Spleen (tissue), 11 donors: Measurements from ENCODE around the gene BPIFB1. TPM values are rescaled to one million over a fixed set of nuclear protein-coding genes. Genes with fewer than 3 reads are reported as not detected.

ENCODE experiments used
- DNase-seq: peaks from one replicate; pipeline ENCODE4 v3.0.0-alpha.2; 2020
- H3K27ac ChIP-seq, 8 donors: fragments of 200-600 bp; sonication (generic) in 7 of 8; 1 replicate in 4 of 8; 2 replicates in 4 of 8; pipeline versions ENCODE4 v1.5.0 to v1.8.0; 2016 to 2021; ENCODE audit warnings: inconsistent platforms in 4 of 8, mild to moderate bottlenecking in 4 of 8, moderate library complexity in 1 of 8
- H3K27me3 ChIP-seq, 7 donors: fragments of 200-600 bp; sonication (generic) in 6 of 7; replicated peaks in 1 of 7; 1 replicate in 4 of 7; 2 replicates in 3 of 7; pipeline versions ENCODE4 v1.5.0 to v1.8.0; 2016 to 2021; ENCODE audit warnings: inconsistent platforms in 3 of 7, mild to moderate bottlenecking in 1 of 7
- H3K36me3 ChIP-seq, 6 donors: fragments of 200-600 bp; sonication (generic) in 5 of 6; 1 replicate in 4 of 6; 2 replicates in 2 of 6; pipeline versions ENCODE4 v1.5.0 to v1.8.0; 2016 to 2021; ENCODE audit warnings: inconsistent platforms in 2 of 6
- H3K4me1 ChIP-seq, 6 donors: fragments of 200-600 bp; sonication (generic) in 5 of 6; 1 replicate in 3 of 6; 2 replicates in 3 of 6; pipeline versions ENCODE4 v1.5.0 to v1.8.0; 2016 to 2021; ENCODE audit warnings: inconsistent platforms in 3 of 6
- H3K4me3 ChIP-seq, 8 donors: fragments of 200-600 bp; sonication (generic) in 7 of 8; 1 replicate in 4 of 8; 2 replicates in 4 of 8; pipeline versions ENCODE4 v1.5.0 to v1.8.0; 2016 to 2021; ENCODE audit warnings: inconsistent platforms in 4 of 8, mild to moderate bottlenecking in 4 of 8, moderate library complexity in 2 of 8
- H3K9me3 ChIP-seq, 8 donors: fragments of 200-600 bp; sonication (generic) in 7 of 8; 1 replicate in 4 of 8; 2 replicates in 4 of 8; pipeline versions ENCODE4 v1.5.0 to v1.8.0; 2016 to 2021; ENCODE audit warnings: inconsistent platforms in 4 of 8
- CTCF ChIP-seq, 11 experiments: fragments of 200-600 bp in 7 of 11; fragments of 450-650 bp in 4 of 11; sonication (generic) in 4 of 11; IDR thresholded peaks in 8 of 11; conservative IDR thresholded peaks in 3 of 11; 1 replicate in 7 of 11; 2 replicates in 4 of 11; pipeline versions ENCODE4 v1.4.0 to v1.8.0; 2016 to 2021; ENCODE audit warnings: antibody characterized with exemption in 11 of 11, inconsistent platforms in 4 of 11, mild to moderate bottlenecking in 1 of 11
- POLR2A ChIP-seq, 3 donors: fragments of 450-650 bp; IDR thresholded peaks; one replicate each; pipeline ENCODE4 v1.5.1; 2017; ENCODE audit warnings: antibody characterized with exemption in 3 of 3, mild to moderate bottlenecking in 1 of 3
- POLR2AphosphoS5 ChIP-seq, 3 donors: sonication (generic); formaldehyde crosslinking; IDR thresholded peaks; one replicate each; pipeline ENCODE4 v1.5.1; 2017; ENCODE audit warnings: antibody characterized with exemption in 3 of 3
- WGBS, 5 donors: extraction: QIAGEN DNeasy Blood & Tissue Kit in 3 of 5; methylation state at CpG; one replicate each; pipeline versions ENCODE4 v1.1.5 to v1.1.7; 2013 to 2018; 5-methylcytosine and 5-hydroxymethylcytosine counted together
- intact Hi-C: fragments of 100-400 bp; cut with DNase I; formaldehyde crosslinking; loops from one replicate; pipeline ENCODE4 v1.15.0; 2023; ENCODE audit warnings: low total_unique reads
- polyA plus RNA-seq, 3 donors: library from polyadenylated mRNA; stranded (reverse); fragments of 200-250 nt; gene quantifications; one replicate each; pipeline ENCODE4 v1.2.1, GENCODE V29; 2013
- total RNA-seq, 7 donors: library from RNA; depleted of rRNA in 3 of 7; stranded (reverse); fragments of >200 nt in 3 of 7; fragmentation: NEBNext Ultra II Directional in 4 of 7; extraction: Animal tissue kit (Norgen Biotek cat#: 25700) in 4 of 7; gene quantifications; one replicate each; pipeline versions ENCODE4 v1.1.0 to v1.2.1, GENCODE V29; 2016 to 2021
- donor health status: healthy with polysubstance abuse.
- donor health status: DM: no; HTN: no; CAD: no; lungs with moderate emphysema.
- donor health status: DM: no; HTN: no; CAD: no.
- donor health status: Bipolar disorder and iron deficiency.
- donor health status: healthy.
- donor health status: DM: no; HTN: no; CAD: no.
- donor health status: DM: yes; HTN: yes; CAD: no.

The BPIFB1 gene
- total and polyA plus RNA-seq, 10 donors, result 0.06 TPM; not detected in 8

- peaks cover 0 to 3% (median 0%) of the 10 kb centered on the region in 6 donors for H3K4me1 ChIP-seq
- TF ChIP-seq POLR2A (IDR thresholded peaks at IDR 0.05) (no peak), CTCF (IDR thresholded peaks at IDR 0.05 in 8 of 11, conservative IDR thresholded peaks at IDR 0.05 in 3 of 11) (no peak), POLR2AphosphoS5 (IDR thresholded peaks at IDR 0.05) (no peak)
- H3K36me3 ChIP-seq, result no peaks in the 10 kb centered on the region
- no peak overlapping the region for H3K27ac ChIP-seq
- 85 to 93% (median 90%) methylated on average over 14 of the region's 14 CpGs for WGBS, 5 donors
- DNase-seq, result no peak
- H3K4me3 ChIP-seq, result no peak overlapping the region
- H3K27me3 ChIP-seq, result peaks cover 0 to 40% (median 0%) of the 10 kb centered on the region in 7 donors
- H3K9me3 ChIP-seq, result no peaks in the 10 kb centered on the region
- intact Hi-C loops, result no loop called here
Measured at GRCh38 chr20:33317424-33318095, 34.5 kb downstream of the BPIFB1 start.

GRCh38 chr20:33318096-33318429 lies 35.0 kb downstream of the BPIFB1 start:
- WGBS, 5 donors, result 43 to 54% (median 50%) methylated on average over 2 to 5 of the region's 5 CpGs
- intact Hi-C loops, result no loop called here
- TF ChIP-seq CTCF (IDR thresholded peaks at IDR 0.05 in 8 of 11, conservative IDR thresholded peaks at IDR 0.05 in 3 of 11) (no peak), POLR2AphosphoS5 (IDR thresholded peaks at IDR 0.05) (no peak), POLR2A (IDR thresholded peaks at IDR 0.05) (no peak)
- H3K27ac ChIP-seq, result no peak overlapping the region
- no peak overlapping the region for H3K4me3 ChIP-seq
- H3K9me3 ChIP-seq, result no peaks in the 10 kb centered on the region
- H3K36me3 ChIP-seq, result no peaks in the 10 kb centered on the region
- no peak for DNase-seq
- peaks cover 0 to 44% (median 0%) of the 10 kb centered on the region in 7 donors for H3K27me3 ChIP-seq
- peaks cover 0 to under 1% (median 0%) of the 10 kb centered on the region in 6 donors for H3K4me1 ChIP-seq

GRCh38 chr20:33320006-33320405 lies 37.0 kb downstream of the BPIFB1 start:
- Histone ChIP-seq H3K9me3 (no peaks in the 10 kb centered on the region), H3K27me3 (peaks cover 0 to 52% (median 0%) of the 10 kb centered on the region in 7 donors), H3K4me3 (no peak overlapping the region), H3K36me3 (no peaks in the 10 kb centered on the region), H3K27ac (no peak overlapping the region), H3K4me1 (no peaks in the 10 kb centered on the region)
- intact Hi-C loops, result no loop called here
- WGBS, 5 donors, result 80 to 88% (median 83%) methylated on average over 10 of the region's 10 CpGs
- TF ChIP-seq POLR2AphosphoS5 (IDR thresholded peaks at IDR 0.05) (no peak), POLR2A (IDR thresholded peaks at IDR 0.05) (no peak)
- no peak for DNase-seq

- no peak overlapping the region for H3K27ac ChIP-seq
- TF ChIP-seq POLR2A (IDR thresholded peaks at IDR 0.05) (no peak), POLR2AphosphoS5 (IDR thresholded peaks at IDR 0.05) (no peak), CTCF (IDR thresholded peaks at IDR 0.05 in 8 of 11, conservative IDR thresholded peaks at IDR 0.05 in 3 of 11) (no peak)
- peaks cover 0 to 57% (median 0%) of the 10 kb centered on the region in 7 donors for H3K27me3 ChIP-seq
- no peaks in the 10 kb centered on the region for H3K4me1 ChIP-seq
- no peak for DNase-seq
- H3K36me3 ChIP-seq, result no peaks in the 10 kb centered on the region
- 77 to 93% (median 91%) methylated on average over 2 to 3 of the region's 3 CpGs for WGBS, 5 donors
- no peak overlapping the region for H3K4me3 ChIP-seq
- H3K9me3 ChIP-seq, result no peaks in the 10 kb centered on the region
- intact Hi-C loops, result no loop called here
Measured at GRCh38 chr20:33322456-33322855, 39.4 kb downstream of the BPIFB1 start.
